Measurements from ENCODE around the gene MTMR2. TPM values are rescaled to one million over a fixed set of nuclear protein-coding genes. Genes with fewer than 3 reads are reported as not detected.
"Not testable (repeated sequence)": the region's sequence is repeated elsewhere in the genome, so short reads cannot be mapped to it uniquely, and the experiment has no call there.

MTMR2 gene
- total RNA-seq, 1 experiment from 2014 or later, result 29.1 TPM

DNA sequence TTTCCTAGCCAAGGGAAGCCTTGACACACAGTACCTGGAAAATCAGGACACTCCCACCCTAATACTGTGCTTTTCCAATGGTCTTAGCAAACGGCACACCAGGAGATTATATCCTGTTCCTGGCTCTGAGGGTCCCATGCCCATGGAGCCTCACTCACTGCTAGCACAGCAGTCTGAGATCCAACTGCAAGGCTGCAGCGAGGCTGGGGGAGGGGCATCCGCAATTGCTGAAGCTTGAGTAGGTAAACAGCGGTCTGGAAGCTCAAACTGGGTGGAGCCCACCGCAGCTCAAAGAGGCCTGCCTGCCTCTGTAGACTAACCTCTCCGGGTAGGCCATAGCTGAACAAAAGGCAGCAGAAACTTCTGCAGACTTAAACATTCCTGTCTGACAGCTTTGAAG, 117.4 kb downstream of the MTMR2 start:
- H4K20me1 ChIP-seq (ENCODE audit: insufficient read depth); H3K4me3 ChIP-seq (replicated peaks in 1 of 2; ENCODE audit: low read depth in 1 of 2, low read length in 2 of 2); H3K4me2 ChIP-seq (ENCODE audit: low read length); H2AFZ ChIP-seq (ENCODE audit: low read depth, low read length, poor library complexity, severe bottlenecking); H3K79me2 ChIP-seq (ENCODE audit: insufficient read depth, low read length); CTCF ChIA-PET; ATAC-seq; H3K9me3 ChIP-seq (ENCODE audit: control insufficient read depth in 1 of 2, insufficient read depth in 1 of 2, low read depth in 1 of 2, low read length in 2 of 2); BruUV-seq (replicated peaks); H3K27ac ChIP-seq (ENCODE audit: low read depth, low read length); intact Hi-C loops (cut with micrococcal nuclease); DNase-seq (ENCODE audit: low read depth, low spot score); POLR2A ChIA-PET; H3K36me3 ChIP-seq (ENCODE audit: control insufficient read depth in 1 of 2, insufficient read depth in 2 of 2, low read length in 2 of 2); RAD21 ChIA-PET (ENCODE audit: low non-redundant PET in 1 of 2, low total read pairs in 2 of 2, uncharacterized antibody in 2 of 2, unreplicated experiment in 2 of 2); H3K9me2 ChIP-seq (ENCODE audit: insufficient read depth); H3K4me1 ChIP-seq (ENCODE audit: control insufficient read depth in 1 of 2, insufficient read depth in 2 of 2, low read length in 2 of 2); H3K27me3 ChIP-seq (ENCODE audit: insufficient read depth, low read length); H3K9ac ChIP-seq (ENCODE audit: low read length): not testable (repeated sequence)

DNA sequence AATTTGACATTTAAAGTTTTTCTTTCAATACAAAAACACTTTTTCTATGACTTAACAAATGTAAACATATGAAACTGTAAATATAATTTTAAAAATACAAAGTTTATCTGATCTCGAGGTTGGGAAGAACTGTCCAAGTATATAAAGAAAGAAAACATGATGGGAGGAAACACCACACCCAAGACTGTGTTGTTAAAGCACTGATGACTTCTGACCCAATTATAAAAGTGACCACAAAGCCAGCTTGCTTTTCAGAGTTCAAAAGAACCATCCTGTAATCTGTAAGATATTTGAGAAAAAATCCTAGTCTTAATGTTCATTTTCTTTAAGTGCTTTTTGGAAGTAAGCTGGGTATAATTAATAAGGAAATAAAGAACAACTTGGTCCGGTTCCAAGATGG, 118.0 kb downstream of the MTMR2 start:
- no peak overlapping the region for H2AFZ ChIP-seq (ENCODE audit: low read depth, low read length, poor library complexity, severe bottlenecking)
- intact Hi-C loops (cut with micrococcal nuclease), result no loop called here

More for the DNA sequence above, 118.0 kb downstream of the MTMR2 start:
- Histone ChIP-seq H3K9ac (ENCODE audit: low read length) (no peak overlapping the region), H4K20me1 (ENCODE audit: insufficient read depth) (no peaks in the 10 kb centered on the region), H3K27ac (ENCODE audit: low read depth, low read length) (no peak overlapping the region), H3K4me1 (ENCODE audit: control insufficient read depth in 1 of 2, insufficient read depth in 2 of 2, low read length in 2 of 2) (no peaks in the 10 kb centered on the region), H3K36me3 (ENCODE audit: control insufficient read depth in 1 of 2, insufficient read depth in 2 of 2, low read length in 2 of 2) (no peaks in the 10 kb centered on the region), H3K4me3 (replicated peaks in 1 of 2; ENCODE audit: low read depth in 1 of 2, low read length in 2 of 2) (no peak overlapping the region), H3K9me2 (ENCODE audit: insufficient read depth) (no peaks in the 10 kb centered on the region), H3K27me3 (ENCODE audit: insufficient read depth, low read length) (no peaks in the 10 kb centered on the region), H3K9me3 (ENCODE audit: control insufficient read depth in 1 of 2, insufficient read depth in 1 of 2, low read depth in 1 of 2, low read length in 2 of 2) (no peaks in the 10 kb centered on the region), H3K79me2 (ENCODE audit: insufficient read depth, low read length) (no peaks in the 10 kb centered on the region), H3K4me2 (ENCODE audit: low read length) (no peak overlapping the region)
- DNase-seq (ENCODE audit: low read depth, low spot score) (no peak), ATAC-seq (no peak)
- ChIA-PET RAD21 (ENCODE audit: low non-redundant PET in 1 of 2, low total read pairs in 2 of 2, uncharacterized antibody in 2 of 2, unreplicated experiment in 2 of 2) (no interaction called here), CTCF (no interaction called here), POLR2A (no interaction called here)
- TF ChIP-seq EZH2 (IDR thresholded peaks at IDR 0.05) (no peak), EGR1 (IDR thresholded peaks at IDR 0.05; ENCODE audit: low read depth) (no peak), ZFX (IDR thresholded peaks at IDR 0.05) (no peak), SIN3A (IDR thresholded peaks at IDR 0.05; ENCODE audit: low read depth) (no peak), JUND (IDR thresholded peaks at IDR 0.05) (no peak), TCF7L2 (IDR thresholded peaks at IDR 0.05; ENCODE audit: borderline replicate concordance, extremely low read depth, insufficient read depth, insufficient read length) (no peak), ZNF274 (IDR thresholded peaks at IDR 0.05; ENCODE audit: low read depth, low read length) (no peak), CEBPB (IDR thresholded peaks at IDR 0.05; ENCODE audit: low read depth) (no peak), RAD21 (IDR thresholded peaks at IDR 0.05; ENCODE audit: low read depth) (no peak), SP1 (IDR thresholded peaks at IDR 0.05; ENCODE audit: low read depth) (no peak), FOSL1 (IDR thresholded peaks at IDR 0.05; ENCODE audit: low read depth) (no peak), SRF (IDR thresholded peaks at IDR 0.05; ENCODE audit: low read depth) (no peak), CBX3 (IDR thresholded peaks at IDR 0.05; ENCODE audit: low read depth) (no peak), ELF1 (IDR thresholded peaks at IDR 0.05; ENCODE audit: borderline replicate concordance, low read depth) (no peak), POLR2A (IDR thresholded peaks at IDR 0.05; ENCODE audit: borderline replicate concordance, extremely low read depth, insufficient read depth, insufficient read length) (no peak)
- TF ChIP-seq, protein P1, sequence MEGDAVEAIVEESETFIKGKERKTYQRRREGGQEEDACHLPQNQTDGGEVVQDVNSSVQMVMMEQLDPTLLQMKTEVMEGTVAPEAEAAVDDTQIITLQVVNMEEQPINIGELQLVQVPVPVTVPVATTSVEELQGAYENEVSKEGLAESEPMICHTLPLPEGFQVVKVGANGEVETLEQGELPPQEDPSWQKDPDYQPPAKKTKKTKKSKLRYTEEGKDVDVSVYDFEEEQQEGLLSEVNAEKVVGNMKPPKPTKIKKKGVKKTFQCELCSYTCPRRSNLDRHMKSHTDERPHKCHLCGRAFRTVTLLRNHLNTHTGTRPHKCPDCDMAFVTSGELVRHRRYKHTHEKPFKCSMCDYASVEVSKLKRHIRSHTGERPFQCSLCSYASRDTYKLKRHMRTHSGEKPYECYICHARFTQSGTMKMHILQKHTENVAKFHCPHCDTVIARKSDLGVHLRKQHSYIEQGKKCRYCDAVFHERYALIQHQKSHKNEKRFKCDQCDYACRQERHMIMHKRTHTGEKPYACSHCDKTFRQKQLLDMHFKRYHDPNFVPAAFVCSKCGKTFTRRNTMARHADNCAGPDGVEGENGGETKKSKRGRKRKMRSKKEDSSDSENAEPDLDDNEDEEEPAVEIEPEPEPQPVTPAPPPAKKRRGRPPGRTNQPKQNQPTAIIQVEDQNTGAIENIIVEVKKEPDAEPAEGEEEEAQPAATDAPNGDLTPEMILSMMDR (IDR thresholded peaks at IDR 0.05 in 2 of 3, conservative IDR thresholded peaks at IDR 0.05 in 1 of 3; ENCODE audit: borderline replicate concordance in 1 of 3, insufficient read depth in 1 of 3, low read depth in 2 of 3, low read length in 2 of 3), result no peak
- TF ChIP-seq, protein P2, sequence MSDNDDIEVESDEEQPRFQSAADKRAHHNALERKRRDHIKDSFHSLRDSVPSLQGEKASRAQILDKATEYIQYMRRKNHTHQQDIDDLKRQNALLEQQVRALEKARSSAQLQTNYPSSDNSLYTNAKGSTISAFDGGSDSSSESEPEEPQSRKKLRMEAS (IDR thresholded peaks at IDR 0.05), result no peak
- TF ChIP-seq, protein P3, sequence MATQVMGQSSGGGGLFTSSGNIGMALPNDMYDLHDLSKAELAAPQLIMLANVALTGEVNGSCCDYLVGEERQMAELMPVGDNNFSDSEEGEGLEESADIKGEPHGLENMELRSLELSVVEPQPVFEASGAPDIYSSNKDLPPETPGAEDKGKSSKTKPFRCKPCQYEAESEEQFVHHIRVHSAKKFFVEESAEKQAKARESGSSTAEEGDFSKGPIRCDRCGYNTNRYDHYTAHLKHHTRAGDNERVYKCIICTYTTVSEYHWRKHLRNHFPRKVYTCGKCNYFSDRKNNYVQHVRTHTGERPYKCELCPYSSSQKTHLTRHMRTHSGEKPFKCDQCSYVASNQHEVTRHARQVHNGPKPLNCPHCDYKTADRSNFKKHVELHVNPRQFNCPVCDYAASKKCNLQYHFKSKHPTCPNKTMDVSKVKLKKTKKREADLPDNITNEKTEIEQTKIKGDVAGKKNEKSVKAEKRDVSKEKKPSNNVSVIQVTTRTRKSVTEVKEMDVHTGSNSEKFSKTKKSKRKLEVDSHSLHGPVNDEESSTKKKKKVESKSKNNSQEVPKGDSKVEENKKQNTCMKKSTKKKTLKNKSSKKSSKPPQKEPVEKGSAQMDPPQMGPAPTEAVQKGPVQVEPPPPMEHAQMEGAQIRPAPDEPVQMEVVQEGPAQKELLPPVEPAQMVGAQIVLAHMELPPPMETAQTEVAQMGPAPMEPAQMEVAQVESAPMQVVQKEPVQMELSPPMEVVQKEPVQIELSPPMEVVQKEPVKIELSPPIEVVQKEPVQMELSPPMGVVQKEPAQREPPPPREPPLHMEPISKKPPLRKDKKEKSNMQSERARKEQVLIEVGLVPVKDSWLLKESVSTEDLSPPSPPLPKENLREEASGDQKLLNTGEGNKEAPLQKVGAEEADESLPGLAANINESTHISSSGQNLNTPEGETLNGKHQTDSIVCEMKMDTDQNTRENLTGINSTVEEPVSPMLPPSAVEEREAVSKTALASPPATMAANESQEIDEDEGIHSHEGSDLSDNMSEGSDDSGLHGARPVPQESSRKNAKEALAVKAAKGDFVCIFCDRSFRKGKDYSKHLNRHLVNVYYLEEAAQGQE (IDR thresholded peaks at IDR 0.05; ENCODE audit: low read depth), result no peak
- BruUV-seq (replicated peaks), result no TSS peak
